Astrocyte (in vitro differentiated cells and primary cell): ENCODE measurements around the gene MATCAP1.

Experiments used
- EZH2 ChIP-seq: IDR thresholded peaks from 2 replicates; pipeline ENCODE4 v1.6.1; 2012; ENCODE audit warnings: mild to moderate bottlenecking, low read length, inconsistent platforms; ENCODE audit not compliant: insufficient read depth
- TF ChIP-seq, protein P1 (sequence below): IDR thresholded peaks from 2 replicates; pipeline ENCODE4 v1.5.1; 2011; ENCODE audit warnings: low read depth, mild to moderate bottlenecking, inconsistent platforms, low read length, moderate library complexity; ENCODE audit not compliant: insufficient read depth

DNA sequence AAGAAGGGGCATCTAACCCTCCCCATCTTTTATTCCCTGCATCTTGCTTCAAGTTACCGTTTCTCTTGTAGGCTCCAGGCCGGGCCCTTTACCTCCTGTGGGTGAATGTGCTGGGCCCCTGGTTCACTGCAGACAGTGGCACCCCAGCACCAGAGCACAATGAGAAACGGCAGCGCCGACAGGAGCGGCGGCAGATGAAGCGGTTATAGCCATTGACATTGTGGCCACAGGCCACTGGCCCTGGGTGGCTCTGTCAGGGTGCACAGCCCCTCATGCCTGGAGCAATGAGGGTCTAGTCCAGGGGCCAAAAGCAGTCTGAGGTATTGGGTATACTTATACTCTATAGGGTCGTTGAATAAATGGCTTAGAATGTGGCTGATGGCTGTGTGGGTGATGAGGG lies 45.1 kb upstream of the MATCAP1 start:
- TF ChIP-seq, protein P1, sequence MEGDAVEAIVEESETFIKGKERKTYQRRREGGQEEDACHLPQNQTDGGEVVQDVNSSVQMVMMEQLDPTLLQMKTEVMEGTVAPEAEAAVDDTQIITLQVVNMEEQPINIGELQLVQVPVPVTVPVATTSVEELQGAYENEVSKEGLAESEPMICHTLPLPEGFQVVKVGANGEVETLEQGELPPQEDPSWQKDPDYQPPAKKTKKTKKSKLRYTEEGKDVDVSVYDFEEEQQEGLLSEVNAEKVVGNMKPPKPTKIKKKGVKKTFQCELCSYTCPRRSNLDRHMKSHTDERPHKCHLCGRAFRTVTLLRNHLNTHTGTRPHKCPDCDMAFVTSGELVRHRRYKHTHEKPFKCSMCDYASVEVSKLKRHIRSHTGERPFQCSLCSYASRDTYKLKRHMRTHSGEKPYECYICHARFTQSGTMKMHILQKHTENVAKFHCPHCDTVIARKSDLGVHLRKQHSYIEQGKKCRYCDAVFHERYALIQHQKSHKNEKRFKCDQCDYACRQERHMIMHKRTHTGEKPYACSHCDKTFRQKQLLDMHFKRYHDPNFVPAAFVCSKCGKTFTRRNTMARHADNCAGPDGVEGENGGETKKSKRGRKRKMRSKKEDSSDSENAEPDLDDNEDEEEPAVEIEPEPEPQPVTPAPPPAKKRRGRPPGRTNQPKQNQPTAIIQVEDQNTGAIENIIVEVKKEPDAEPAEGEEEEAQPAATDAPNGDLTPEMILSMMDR = no peak
- no peak for TF ChIP-seq EZH2
